ENCODE measurements around the gene REV3L.
"Not testable (repeated sequence)": the region's sequence is repeated elsewhere in the genome, so short reads cannot be mapped to it uniquely, and the experiment has no call there.

REV3L gene

GRCh38 chr6:111490067-111490466, 7.0 kb upstream of the REV3L start:
- DNase-seq: no peak

DNA sequence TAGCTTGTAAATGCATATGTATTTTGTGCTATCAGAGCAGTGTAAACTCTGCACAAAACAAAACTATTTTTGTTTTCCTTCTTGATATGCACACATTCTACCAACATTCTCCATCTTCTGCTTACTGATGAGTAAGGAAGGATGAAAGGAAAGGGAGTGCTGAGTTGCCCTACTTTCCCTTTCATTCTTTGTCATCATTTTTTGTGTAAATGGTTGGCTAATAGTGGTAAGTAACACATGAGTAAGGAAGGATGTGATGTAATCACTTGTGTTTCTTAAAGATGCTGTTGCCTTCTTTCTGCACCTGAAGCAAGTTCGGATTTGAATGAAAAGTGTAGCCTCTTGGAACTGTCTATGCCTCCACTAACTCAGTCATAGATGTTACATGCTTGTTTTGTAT, 4.6 kb upstream of the REV3L start:
- no peak for DNase-seq

DNA sequence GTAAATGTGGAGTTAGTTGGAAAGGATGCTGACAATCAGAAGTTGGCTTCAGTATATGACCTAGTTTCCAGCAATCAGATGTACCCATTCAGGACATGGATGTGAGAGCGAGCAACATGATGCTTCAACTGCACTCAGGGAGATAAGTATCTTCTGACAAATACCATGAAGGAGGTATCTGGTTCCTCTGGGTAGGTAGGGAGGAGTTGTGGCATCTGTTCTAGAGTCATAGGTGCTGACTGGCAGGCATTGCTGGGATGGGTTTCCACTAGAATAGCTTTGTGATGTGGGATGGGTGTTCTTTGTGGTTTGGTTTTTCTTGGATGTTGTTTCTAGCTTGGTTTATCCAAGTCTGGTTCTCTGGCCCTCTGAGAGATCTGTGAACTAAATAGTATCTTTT, 3.9 kb upstream of the REV3L start:
- no peak for DNase-seq

GRCh38 chr6:111486475-111486874, 3.5 kb upstream of the REV3L start:
- no peak for DNase-seq

- no peak for DNase-seq
Measured at GRCh38 chr6:111485342-111485741, 2.3 kb upstream of the REV3L start.

DNA sequence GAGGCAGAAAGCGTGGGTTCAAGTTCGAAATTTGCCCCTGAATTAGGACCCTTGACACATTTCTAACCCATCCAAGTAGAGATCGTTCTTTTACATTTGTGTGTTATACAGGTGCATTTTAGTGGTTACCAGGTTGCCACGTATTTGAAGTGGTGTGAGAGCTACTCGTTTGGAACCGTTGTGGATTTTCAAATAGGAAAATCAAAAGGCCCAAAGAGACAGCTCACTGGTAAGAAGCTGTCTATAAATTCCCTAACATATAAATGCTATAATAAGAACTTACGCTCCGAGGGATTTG, 1.6 kb upstream of the REV3L start:
- no peak for DNase-seq

DNA sequence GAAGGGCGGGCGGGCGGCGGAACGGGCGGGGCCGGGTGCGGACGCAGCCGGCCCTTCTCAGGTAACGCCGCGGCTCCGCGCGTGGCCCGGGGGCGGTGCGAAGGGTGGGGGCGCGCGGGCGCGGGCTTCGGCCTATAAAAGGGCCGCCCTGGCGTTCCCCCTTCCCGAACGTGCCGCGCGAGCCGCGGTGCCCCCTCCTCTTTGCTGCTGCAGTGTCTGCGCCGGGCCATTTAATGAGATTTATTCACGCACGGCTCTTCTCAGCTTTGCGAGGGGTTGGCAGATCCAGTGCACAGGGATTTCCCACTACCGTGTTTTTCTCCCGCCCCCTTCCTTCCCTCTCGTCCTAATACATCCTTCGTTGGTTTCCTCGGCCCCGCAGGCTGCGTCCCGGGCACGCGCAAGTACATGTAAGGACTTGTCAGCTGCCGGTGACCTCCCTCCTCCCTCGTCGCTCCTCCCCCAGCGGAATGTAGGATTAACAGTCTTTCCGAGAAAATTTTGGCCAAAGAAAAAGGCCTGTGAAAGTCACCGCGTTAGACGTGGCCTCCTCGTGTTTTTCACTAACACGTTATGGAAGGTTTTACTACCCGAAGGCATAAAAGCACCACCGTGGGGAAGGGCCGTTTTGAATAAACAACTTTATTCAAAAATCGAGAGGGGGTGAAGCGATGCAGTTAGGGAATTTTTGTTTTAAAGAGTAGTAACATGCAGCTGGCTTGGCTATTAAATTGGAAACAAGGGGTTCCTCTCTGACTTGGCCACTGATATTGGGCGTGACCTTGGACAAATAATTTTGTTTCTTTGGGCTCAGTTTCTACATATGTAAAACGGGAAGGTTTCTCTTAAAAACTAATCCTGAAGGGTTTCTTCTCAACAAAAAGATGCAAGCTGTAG, 966 bp upstream of the REV3L start:
- peak; percentile 63 for DNase-seq

DNA sequence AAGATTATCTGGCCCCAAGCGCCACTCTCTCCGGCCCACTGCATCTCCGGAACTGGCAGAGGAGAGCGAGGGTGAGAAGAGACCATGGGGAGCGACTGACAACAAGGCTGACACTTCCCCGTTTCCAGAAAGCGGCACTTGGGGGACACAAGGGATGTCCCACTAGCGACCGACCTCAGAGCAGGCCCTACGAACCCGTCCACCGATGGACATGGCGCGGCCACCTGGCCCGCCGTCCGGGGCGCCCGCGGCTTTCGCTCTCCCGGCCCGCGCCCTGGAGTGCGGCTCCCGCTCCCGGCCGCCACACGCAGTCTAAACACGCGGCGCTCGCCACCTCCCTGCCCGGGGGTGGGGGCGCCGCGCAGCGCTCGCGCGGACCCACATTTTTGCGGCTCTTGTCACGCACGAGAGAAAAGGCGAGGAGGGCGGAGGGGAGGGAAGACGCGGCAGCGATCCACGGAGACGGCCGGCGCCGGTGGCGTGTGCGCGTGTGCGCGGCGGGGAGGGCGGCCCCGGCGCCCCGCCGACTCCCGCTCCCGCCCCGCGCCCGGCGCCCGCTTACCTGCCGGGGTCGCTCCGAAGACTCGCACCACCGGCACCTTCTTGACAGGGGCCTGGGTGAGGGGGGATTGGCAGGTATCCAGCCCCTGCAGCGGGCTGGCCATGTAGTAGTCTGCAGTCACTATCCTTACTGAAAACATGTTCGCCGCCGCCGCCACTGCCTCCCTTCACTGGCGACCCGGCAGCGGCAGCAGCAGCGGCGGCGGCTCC, 645 bp downstream of the REV3L start:
- no peak for DNase-seq

GRCh38 chr6:111481836-111482187, 1.2 kb downstream of the REV3L start:
- DNase-seq: no peak

DNA sequence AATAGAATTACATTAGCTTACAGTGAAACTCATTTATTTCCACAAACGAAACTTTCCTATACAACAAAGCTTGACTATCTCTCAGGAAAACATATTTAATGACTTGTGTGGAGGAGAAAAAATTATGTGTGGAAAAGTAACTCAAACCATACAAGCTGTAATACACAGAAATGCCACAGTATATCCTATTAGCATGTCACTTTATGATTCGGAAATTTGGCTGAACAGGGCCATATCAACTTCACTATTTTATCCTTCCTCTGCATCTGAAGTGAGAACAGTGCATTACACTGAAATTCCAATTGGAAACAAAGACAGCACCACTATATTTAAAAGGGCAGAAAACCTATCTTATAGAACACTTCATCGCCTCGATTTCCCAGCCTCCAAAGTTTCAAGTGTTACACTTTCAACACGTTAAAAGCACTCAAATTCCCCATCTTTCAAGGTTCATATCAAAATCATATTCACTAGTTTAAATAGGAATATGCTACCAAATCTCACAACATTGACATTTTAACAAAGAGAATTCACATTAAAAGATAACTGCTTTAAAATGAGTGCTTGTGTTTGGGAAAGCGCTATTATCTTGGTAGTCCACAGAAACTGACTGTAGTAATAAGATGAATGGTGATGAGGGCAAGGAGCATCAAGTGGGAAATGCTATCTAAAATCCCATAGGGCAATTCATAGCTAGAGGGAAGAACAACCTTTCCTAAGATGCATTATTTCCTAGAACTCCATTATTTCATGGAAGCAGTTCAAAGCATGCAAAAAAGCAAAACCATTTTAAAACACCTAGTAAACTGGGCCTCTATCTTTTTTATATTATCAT, 1.8 kb downstream of the REV3L start:
- no peak for DNase-seq

DNA sequence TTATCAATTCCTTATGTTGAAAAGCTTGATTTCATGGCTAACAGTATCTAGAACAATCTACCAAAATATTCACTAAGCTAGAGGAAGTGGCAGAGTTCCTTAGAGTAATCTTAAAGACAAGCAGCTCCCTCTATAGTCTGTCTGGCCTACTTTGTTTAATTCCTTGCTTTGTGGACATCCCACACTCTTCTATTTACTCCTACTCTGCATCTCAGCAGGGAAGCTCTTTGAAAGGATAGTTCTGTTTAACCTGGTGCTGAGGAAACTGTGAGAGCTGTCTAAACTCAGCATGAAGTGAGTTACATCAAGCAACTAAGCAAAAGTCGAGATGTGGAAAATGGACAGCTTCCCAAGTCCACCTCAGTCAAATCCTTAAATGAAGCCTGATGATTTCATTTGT, 4.3 kb downstream of the REV3L start:
- DNase-seq: no peak

DNA sequence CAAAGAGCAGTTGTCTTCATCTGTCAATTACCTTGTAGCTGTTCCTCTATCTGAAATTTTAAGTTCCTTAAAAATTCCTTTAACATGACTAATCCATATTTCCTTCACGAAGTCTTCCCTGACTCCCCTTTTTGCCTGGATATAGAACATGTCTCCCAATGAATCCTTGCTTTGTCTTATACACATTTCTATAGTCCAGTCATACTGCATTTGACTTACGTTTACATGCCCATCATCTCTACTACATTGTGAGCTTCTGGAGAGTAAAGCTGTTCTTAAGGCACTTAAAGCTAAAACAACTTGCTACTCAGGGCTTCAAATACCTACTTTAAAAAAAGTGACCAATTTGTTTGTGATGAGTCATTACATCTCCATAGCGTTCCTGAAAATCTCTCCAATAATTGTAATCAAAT, 4.9 kb downstream of the REV3L start:
- no peak for DNase-seq

- no peak for DNase-seq
Measured at GRCh38 chr6:111477481-111477938, 5.5 kb downstream of the REV3L start.

GRCh38 chr6:111476061-111476460, 7.0 kb downstream of the REV3L start:
- DNase-seq: not testable (repeated sequence)

DNA sequence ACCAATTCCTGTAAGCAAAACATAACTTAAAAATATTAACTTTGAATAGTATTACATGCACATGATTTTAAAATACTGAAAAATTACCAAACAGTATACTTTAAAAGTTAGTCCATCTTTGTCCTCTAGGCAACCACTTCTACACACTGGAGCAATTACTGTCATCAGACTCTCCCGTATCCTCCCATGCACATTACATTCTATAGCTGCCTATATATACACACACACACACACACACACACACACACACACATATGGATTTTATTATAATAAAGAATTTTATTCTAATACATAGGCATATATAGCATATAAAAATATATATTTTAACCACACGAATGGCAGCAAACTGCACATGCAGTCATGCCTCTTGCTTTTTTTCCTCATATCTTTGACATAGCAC, 8.2 kb downstream of the REV3L start:
- no peak for DNase-seq

DNA sequence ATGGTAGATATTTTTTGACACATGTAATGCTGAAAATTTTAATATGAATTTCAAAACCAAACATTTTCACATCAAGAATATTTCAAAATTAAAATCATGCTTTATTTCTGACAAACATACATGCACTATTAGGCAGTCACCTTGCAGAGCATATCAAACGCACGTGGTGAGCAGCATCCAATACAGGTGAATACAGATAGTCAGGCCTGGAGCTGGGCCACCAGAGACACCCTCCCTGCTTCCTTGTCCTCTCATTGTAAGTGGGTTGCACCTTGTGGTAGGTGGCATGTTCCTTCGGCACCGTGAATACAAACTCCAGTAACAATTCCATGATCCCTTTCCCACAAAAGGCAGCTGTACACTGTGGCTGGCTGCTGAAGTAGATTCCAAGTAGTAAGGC, 8.9 kb downstream of the REV3L start:
- no peak for DNase-seq

GRCh38 chr6:111472933-111473435, 10.0 kb downstream of the REV3L start:
- DNase-seq: no peak

GRCh38 chr6:111471958-111472357, 11.1 kb downstream of the REV3L start:
- no peak for DNase-seq

DNA sequence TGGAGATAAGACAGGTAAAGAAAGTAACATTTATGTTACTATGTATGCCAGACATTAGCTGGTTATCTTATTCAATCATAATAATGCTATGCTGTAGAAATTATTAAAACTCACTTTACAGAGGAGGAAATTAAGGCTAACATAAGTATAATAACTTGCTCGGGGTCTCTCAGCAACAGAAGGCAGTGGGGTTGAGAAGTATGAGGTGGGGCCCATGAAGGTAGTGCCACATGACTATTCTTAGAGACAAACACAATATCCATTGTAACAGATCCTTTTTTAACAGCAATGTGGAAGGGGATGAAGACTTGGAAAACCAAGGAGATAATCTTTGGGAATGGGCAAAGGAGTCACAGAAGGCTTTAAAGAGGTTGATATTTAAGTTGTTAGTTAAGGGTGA, 11.5 kb downstream of the REV3L start:
- DNase-seq: no peak

- no peak for DNase-seq
Measured at GRCh38 chr6:111470991-111471390, 12.0 kb downstream of the REV3L start.

DNA sequence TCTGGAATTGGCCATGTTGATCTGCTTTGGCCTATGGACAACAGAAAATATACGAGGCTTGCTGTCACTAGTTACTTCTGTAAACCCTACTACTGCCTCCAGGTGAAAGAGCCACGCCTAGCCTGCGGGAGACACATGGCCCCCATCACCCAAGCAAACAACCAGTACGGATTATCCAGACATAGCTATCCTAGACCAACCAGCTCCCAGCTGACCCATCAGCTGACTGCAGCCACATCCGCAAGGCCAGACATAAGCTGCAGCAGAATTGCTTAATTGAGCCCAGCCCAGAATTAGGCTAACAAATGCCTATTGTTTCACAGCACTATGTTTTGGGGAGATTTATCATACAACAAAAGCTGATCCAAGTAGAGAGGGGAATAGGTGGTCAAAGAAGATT, 13.5 kb downstream of the REV3L start:
- DNase-seq: no peak

- no peak for DNase-seq
Measured at GRCh38 chr6:111468329-111469012, 14.5 kb downstream of the REV3L start.

DNA sequence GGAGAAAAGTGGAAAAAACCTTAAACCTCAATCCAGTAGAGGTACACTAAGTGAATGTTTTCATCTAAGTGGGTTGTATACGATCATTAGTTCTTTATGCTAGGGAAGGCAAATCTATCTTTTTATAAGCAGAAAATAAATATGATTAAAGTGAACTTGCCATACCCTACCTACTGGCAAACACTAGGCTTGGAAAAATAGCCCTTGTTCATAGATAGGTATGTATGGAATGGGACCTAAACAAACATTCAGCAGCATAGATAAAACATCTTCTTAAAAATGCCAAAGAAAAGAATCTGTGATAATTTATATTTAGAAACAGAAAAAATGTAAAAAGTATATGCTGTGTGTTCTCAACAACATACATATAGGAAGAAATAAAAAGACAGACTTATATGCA, 18.8 kb downstream of the REV3L start:
- DNase-seq: no peak
